ENCODE results near the gene PYROXD2. TPM values are rescaled to one million over a fixed set of nuclear protein-coding genes. Genes with fewer than 3 reads are reported as not detected.

Gene PYROXD2
- total RNA-seq, 2 donors from 2014 or later: 6.1 to 6.6 TPM

GRCh38 chr10:98377536-98377935, 37.4 kb downstream of the PYROXD2 start:
- intact Hi-C loops (cut with DNase I): no loop called here
- DNase-seq (no peak), ATAC-seq (no peak)

- DNase-seq: no peak
- ATAC-seq: no peak
- intact Hi-C loops (cut with DNase I): no loop called here
These were observed 38.0 kb downstream of the PYROXD2 start for GRCh38 chr10:98377001-98377400.

- DNase-seq (no peak), ATAC-seq (no peak)
- intact Hi-C loops (cut with DNase I): no loop called here
These were observed 38.5 kb downstream of the PYROXD2 start for GRCh38 chr10:98376485-98376884.

GRCh38 chr10:98374217-98374985, 40.6 kb downstream of the PYROXD2 start:
- DNase-seq (no peak), ATAC-seq (peak in 1 of 2 donors; percentile 71)
- intact Hi-C loops (cut with DNase I): no loop called here

GRCh38 chr10:98373260-98374040, 41.5 kb downstream of the PYROXD2 start:
- ATAC-seq: no peak
- intact Hi-C loops (cut with DNase I): no loop called here
- DNase-seq: no peak

GRCh38 chr10:98370831-98371820, 43.9 kb downstream of the PYROXD2 start:
- ATAC-seq (no peak), DNase-seq (no peak)
- intact Hi-C loops (cut with DNase I): no loop called here

GRCh38 chr10:98369801-98370200, 45.2 kb downstream of the PYROXD2 start:
- DNase-seq (no peak), ATAC-seq (no peak)
- intact Hi-C loops (cut with DNase I): no loop called here

GRCh38 chr10:98368644-98369043, 46.3 kb downstream of the PYROXD2 start:
- DNase-seq: no peak
- intact Hi-C loops (cut with DNase I): no loop called here

GRCh38 chr10:98367604-98368451, 47.2 kb downstream of the PYROXD2 start:
- intact Hi-C loops (cut with DNase I): no loop called here
- no peak for ATAC-seq
- no peak for DNase-seq

More at GRCh38 chr10:98368644-98369043, 46.3 kb downstream of the PYROXD2 start:
- ATAC-seq: no peak

- DNase-seq (no peak), ATAC-seq (no peak)
- intact Hi-C loops (cut with DNase I): no loop called here
These were observed 48.9 kb downstream of the PYROXD2 start for GRCh38 chr10:98366062-98366530.

GRCh38 chr10:98365406-98366061, 49.4 kb downstream of the PYROXD2 start:
- intact Hi-C loops (cut with DNase I): no loop called here
- DNase-seq (no peak), ATAC-seq (no peak)

- DNase-seq (no peak), ATAC-seq (no peak)
- intact Hi-C loops (cut with DNase I): no loop called here
These were observed 50.4 kb downstream of the PYROXD2 start for GRCh38 chr10:98364432-98365102.

- intact Hi-C loops (cut with DNase I): no loop called here
- ATAC-seq: no peak
- DNase-seq: no peak
These were observed 51.8 kb downstream of the PYROXD2 start for GRCh38 chr10:98363220-98363619.

GRCh38 chr10:98361131-98362025, 53.6 kb downstream of the PYROXD2 start:
- intact Hi-C loops (cut with DNase I): no loop called here
- peak; percentile 91 for DNase-seq
- peak; percentile 98 to 99 for ATAC-seq

- intact Hi-C loops (cut with DNase I): no loop called here
These were observed 57.7 kb downstream of the PYROXD2 start for GRCh38 chr10:98357194-98357822.

GRCh38 chr10:98354491-98354890, 60.5 kb downstream of the PYROXD2 start:
- intact Hi-C loops (cut with DNase I): no loop called here
- no peak for DNase-seq
- no peak for ATAC-seq

More at GRCh38 chr10:98357194-98357822, 57.7 kb downstream of the PYROXD2 start:
- ATAC-seq (no peak), DNase-seq (no peak)
